ENCODE results near the gene WBP4. TPM values are rescaled to one million over a fixed set of nuclear protein-coding genes. Genes with fewer than 3 reads are reported as not detected.

The WBP4 gene
- total RNA-seq, 4 donors from 2014 or later = 6.1 to 12.6 (median 7.1) TPM

DNA sequence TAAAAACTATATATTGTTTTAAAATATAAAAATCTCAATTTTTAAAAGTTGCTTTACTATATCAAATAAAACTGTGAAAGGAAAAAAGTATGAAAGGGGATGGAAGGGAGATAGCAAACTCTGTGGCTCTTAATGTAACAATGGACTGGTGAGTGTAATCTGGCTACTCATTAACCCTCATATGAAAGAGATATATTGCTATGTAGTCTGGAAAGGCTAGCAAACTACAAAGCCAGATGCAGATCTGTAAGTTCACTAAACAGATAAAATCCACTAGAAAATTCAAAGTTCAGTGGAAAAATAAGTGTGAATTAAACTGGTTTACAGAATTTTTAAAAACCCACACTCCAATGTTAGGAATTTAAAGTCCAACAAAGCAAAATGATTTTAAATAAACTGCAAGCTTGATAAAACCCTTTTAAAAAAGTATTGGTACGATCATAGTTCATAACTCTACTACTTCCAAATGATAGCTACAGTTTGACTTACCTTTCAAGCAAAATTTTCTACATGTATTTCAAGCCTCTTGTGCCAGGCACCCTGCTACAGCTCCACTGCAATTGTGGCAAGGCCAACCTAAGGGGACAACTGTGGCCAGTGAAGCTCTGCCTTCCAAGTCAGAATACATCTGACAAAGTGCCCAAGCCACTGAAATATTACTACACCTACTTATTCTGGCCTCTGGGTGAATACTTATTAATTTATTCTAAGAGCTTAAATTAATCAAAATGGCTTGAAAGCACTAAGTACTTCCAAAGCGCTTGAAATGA is 41.5 kb upstream of the WBP4 start:
- no peaks in the 10 kb centered on the region for H3K9me3 ChIP-seq
- H3K36me3 ChIP-seq = no peaks in the 10 kb centered on the region
- H3K4me1 ChIP-seq = peaks cover 18 to 54% (median 22%) of the 10 kb centered on the region in 3 donors
- TF ChIP-seq, protein P1, sequence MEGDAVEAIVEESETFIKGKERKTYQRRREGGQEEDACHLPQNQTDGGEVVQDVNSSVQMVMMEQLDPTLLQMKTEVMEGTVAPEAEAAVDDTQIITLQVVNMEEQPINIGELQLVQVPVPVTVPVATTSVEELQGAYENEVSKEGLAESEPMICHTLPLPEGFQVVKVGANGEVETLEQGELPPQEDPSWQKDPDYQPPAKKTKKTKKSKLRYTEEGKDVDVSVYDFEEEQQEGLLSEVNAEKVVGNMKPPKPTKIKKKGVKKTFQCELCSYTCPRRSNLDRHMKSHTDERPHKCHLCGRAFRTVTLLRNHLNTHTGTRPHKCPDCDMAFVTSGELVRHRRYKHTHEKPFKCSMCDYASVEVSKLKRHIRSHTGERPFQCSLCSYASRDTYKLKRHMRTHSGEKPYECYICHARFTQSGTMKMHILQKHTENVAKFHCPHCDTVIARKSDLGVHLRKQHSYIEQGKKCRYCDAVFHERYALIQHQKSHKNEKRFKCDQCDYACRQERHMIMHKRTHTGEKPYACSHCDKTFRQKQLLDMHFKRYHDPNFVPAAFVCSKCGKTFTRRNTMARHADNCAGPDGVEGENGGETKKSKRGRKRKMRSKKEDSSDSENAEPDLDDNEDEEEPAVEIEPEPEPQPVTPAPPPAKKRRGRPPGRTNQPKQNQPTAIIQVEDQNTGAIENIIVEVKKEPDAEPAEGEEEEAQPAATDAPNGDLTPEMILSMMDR (IDR thresholded peaks at IDR 0.05) = no peak
- no peak for TF ChIP-seq POLR2A (IDR thresholded peaks at IDR 0.05)
- 69 to 78% methylated on average over 2 of the region's 2 CpGs for WGBS, 2 donors
- no peaks in the 10 kb centered on the region for H3K27me3 ChIP-seq
- H3K27ac ChIP-seq = peak overlapping the region; percentile 30 to 95 (median 88)
- H3K4me3 ChIP-seq = peak overlapping the region in 2 of 4 donors; percentile 46 to 49
- intact Hi-C loops (cut with DNase I) = no loop called here
- no peak for DNase-seq

DNA sequence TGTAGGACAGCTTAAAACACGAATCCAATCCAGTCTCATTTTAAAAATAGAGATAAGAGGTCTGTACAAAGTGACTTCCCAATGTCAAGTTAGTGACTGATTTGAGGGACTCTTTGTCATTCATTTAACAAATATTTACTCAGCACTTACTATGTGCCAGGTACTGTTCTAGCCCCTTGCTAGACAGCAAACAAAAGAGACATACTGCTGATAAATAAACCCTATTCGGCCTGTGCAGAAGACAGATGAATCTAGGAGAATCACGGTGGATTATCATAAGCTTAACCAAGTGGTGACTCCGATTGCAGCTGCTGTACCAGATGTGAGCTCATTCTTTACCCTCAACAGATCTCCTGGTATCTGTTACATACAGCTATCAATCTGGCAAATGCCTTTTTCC is 35.8 kb upstream of the WBP4 start:
- Histone ChIP-seq H3K36me3 (peaks cover 0 to 14% (median 0%) of the 10 kb centered on the region in 3 donors), H3K9me3 (no peaks in the 10 kb centered on the region), H3K27ac (no peak overlapping the region), H3K27me3 (no peaks in the 10 kb centered on the region), H3K4me1 (peaks cover 0 to 30% (median 2%) of the 10 kb centered on the region in 3 donors), H3K4me3 (no peak overlapping the region)
- intact Hi-C loops (cut with DNase I) = no loop called here
- WGBS, 2 donors = 55 to 65% methylated on average over 4 of the region's 4 CpGs
- DNase-seq = no peak
- no peak for TF ChIP-seq POLR2A (IDR thresholded peaks at IDR 0.05)
- TF ChIP-seq, protein P1 (IDR thresholded peaks at IDR 0.05) = no peak

DNA sequence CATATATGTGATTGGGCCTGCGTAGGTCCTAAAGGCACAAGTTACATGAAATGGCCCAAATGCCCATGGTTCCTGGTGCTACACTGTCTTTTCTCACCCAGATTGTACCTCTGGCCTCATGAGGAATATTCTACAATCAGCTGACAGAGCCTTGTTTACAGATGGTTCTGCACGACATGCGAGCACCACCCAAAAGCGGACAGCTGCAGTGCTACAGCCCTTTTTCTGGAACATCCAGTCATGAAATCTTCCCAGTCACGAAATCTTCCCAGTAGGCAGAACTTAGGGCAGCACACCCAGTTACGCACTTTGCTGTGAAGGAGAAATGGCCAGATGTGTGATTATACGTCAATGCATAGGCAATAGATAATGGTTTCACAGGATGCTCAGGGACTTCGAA is 34.5 kb upstream of the WBP4 start:
- H3K9me3 ChIP-seq = no peaks in the 10 kb centered on the region
- intact Hi-C loops (cut with DNase I) = no loop called here
- H3K36me3 ChIP-seq = peaks cover 0 to 14% (median 0%) of the 10 kb centered on the region in 3 donors
- H3K4me1 ChIP-seq = peaks cover 0 to 17% (median 0%) of the 10 kb centered on the region in 3 donors
- no peaks in the 10 kb centered on the region for H3K27me3 ChIP-seq
- no peak for TF ChIP-seq POLR2A (IDR thresholded peaks at IDR 0.05)
- TF ChIP-seq, protein P1 (IDR thresholded peaks at IDR 0.05) = no peak
- no peak overlapping the region for H3K27ac ChIP-seq
- H3K4me3 ChIP-seq = no peak overlapping the region
- no peak for DNase-seq
- 90 to 93% methylated on average over 7 to 8 of the region's 8 CpGs for WGBS, 2 donors

DNA sequence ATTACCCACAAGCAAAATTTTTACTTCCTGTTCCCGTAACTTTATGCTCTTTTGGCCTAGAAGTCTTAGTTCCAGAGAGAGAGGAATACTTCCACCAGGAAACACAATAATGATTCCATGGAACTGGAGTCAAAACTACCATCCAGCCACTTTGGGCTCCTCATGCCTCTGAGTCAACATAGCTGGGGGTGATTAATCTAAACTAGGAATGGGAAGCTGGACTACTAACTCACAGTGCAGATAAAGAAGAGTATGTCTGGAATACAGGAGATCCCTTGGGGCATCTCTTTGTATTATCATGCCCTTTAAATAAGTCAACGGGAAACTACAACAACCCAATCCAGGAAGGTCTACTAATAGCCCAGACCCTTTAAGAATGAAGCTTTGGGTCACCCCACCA is 33.3 kb upstream of the WBP4 start:
- Histone ChIP-seq H3K4me1 (peaks cover 0 to 16% (median 0%) of the 10 kb centered on the region in 3 donors), H3K4me3 (no peak overlapping the region), H3K27ac (no peak overlapping the region), H3K36me3 (peaks cover 0 to 14% (median 0%) of the 10 kb centered on the region in 3 donors), H3K27me3 (no peaks in the 10 kb centered on the region), H3K9me3 (no peaks in the 10 kb centered on the region)
- WGBS, 2 donors = 68 to 71% methylated on average over 2 of the region's 2 CpGs
- intact Hi-C loops (cut with DNase I) = no loop called here
- TF ChIP-seq, protein P1 (IDR thresholded peaks at IDR 0.05) = no peak
- no peak for TF ChIP-seq POLR2A (IDR thresholded peaks at IDR 0.05)
- DNase-seq = no peak

DNA sequence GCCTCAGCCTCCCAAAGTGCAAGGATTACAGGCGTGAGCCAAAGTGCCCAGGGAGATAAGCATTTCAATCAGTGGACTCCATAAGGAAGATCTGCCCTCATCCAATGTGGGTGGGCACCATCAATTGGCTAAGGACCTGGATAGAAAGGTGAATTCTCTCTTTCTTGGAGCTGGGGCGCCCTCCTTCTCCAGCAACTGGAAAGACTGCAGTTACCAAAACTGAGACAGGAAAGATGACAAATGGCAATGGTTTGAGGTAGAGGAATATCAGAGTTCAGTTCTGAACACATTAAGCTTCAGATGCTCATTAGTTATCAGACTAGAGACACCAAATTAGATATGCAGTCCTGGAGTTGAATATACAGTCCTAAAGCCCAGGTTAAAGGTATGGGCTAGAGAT is 31.7 kb upstream of the WBP4 start:
- intact Hi-C loops (cut with DNase I) = no loop called here
- WGBS, 2 donors = 100% methylated on average over 1 of the region's 2 CpGs
- Histone ChIP-seq H3K27ac (no peak overlapping the region), H3K27me3 (no peaks in the 10 kb centered on the region), H3K4me3 (no peak overlapping the region), H3K9me3 (no peaks in the 10 kb centered on the region), H3K4me1 (peaks cover 0 to 20% (median 0%) of the 10 kb centered on the region in 3 donors), H3K36me3 (peaks cover 0 to 14% (median 0%) of the 10 kb centered on the region in 3 donors)
- no peak for DNase-seq
- TF ChIP-seq, protein P1 (IDR thresholded peaks at IDR 0.05) = peak in 1 of 6 experiments; percentile 14
- no peak for TF ChIP-seq POLR2A (IDR thresholded peaks at IDR 0.05)

All from esophagus squamous epithelium (tissue), 5 donors.